Esophagus (tissue), 2 donors: ENCODE data around the gene XRCC1. TPM values are rescaled to one million over a fixed set of nuclear protein-coding genes. Genes with fewer than 3 reads are reported as not detected.
A peak's percentile ranks its signal among the peaks of the same experiment; 100 is the strongest.

ENCODE experiments used
- H3K27ac ChIP-seq, 2 donors: one replicate each; pipeline ENCODE4 v1.5.1; 2013; ENCODE audit warnings: low read depth in 2 of 2, mild to moderate bottlenecking in 2 of 2, inconsistent platforms in 1 of 2, low read length in 1 of 2, moderate library complexity in 1 of 2
- H3K27me3 ChIP-seq, 2 donors: one replicate each; pipeline ENCODE4 v1.6.1; 2013; ENCODE audit warnings: low read length in 2 of 2, control low read depth in 1 of 2, mild to moderate bottlenecking in 1 of 2; ENCODE audit not compliant: insufficient read depth in 2 of 2, control insufficient read depth in 1 of 2
- H3K36me3 ChIP-seq, 2 donors: one replicate each; pipeline ENCODE4 v1.6.1; 2013; ENCODE audit warnings: low read length in 1 of 2; ENCODE audit not compliant: control insufficient read depth in 2 of 2, insufficient read depth in 2 of 2
- H3K4me1 ChIP-seq, 2 donors: one replicate each; pipeline ENCODE4 v1.6.1; 2013; ENCODE audit warnings: low read length in 1 of 2; ENCODE audit not compliant: control insufficient read depth in 2 of 2, insufficient read depth in 2 of 2
- H3K4me3 ChIP-seq, 2 donors: one replicate each; pipeline ENCODE4 v1.5.1; 2013; ENCODE audit warnings: low read length in 2 of 2, mild to moderate bottlenecking in 2 of 2, low read depth in 1 of 2, moderate library complexity in 1 of 2
- H3K9me3 ChIP-seq, 2 donors: one replicate each; pipeline ENCODE4 v1.6.1; 2013; ENCODE audit warnings: mild to moderate bottlenecking in 2 of 2, low read depth in 1 of 2, low read length in 1 of 2, moderate library complexity in 1 of 2; ENCODE audit not compliant: control insufficient read depth in 2 of 2, insufficient read depth in 1 of 2
- WGBS, 2 donors: extraction: QIAGEN DNeasy Blood & Tissue Kit; methylation state at CpG; one replicate each; pipeline ENCODE4 v1.1.7; 2013; 5-methylcytosine and 5-hydroxymethylcytosine counted together
- polyA plus RNA-seq, 2 donors: library from polyadenylated mRNA; stranded (reverse); fragments of 200-250 nt; gene quantifications; one replicate each; pipeline ENCODE4 v1.2.3, GENCODE V29; 2013
- donor health status: healthy with polysubstance abuse.
- donor health status: Bipolar disorder and iron deficiency.

The XRCC1 gene
- polyA plus RNA-seq, 2 donors = 13.7 to 14.4 TPM

DNA sequence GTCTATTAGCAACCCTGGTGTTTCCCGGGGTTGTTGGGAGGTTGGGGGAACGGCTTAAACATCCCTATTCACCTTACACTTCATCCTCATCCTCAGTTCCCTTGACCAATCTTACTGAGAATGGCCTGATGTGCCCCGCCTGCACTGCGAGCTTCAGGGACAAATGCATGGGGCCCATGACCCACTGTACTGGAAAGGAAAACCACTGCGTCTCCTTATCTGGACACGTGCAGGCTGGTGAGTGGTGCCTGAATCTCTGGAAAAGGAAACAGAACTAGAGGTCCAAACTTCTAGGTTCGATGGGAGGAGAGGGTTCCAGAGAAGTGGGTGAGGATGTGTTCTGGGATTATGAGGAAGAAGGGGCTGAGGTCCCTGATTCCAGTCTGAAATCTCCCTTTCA, 6.1 kb upstream of the XRCC1 start:
- Histone ChIP-seq H3K4me1 (peaks cover 2 to 6% of the 10 kb centered on the region in 2 donors), H3K36me3 (peaks cover 2 to 3% of the 10 kb centered on the region in 2 donors), H3K27me3 (no peaks in the 10 kb centered on the region), H3K4me3 (peak overlapping the region; percentile 28 to 52), H3K27ac (peak overlapping the region in 1 of 2 donors; percentile 36), H3K9me3 (no peaks in the 10 kb centered on the region)
- WGBS, 2 donors = 64 to 72% methylated on average over 7 of the region's 7 CpGs

DNA sequence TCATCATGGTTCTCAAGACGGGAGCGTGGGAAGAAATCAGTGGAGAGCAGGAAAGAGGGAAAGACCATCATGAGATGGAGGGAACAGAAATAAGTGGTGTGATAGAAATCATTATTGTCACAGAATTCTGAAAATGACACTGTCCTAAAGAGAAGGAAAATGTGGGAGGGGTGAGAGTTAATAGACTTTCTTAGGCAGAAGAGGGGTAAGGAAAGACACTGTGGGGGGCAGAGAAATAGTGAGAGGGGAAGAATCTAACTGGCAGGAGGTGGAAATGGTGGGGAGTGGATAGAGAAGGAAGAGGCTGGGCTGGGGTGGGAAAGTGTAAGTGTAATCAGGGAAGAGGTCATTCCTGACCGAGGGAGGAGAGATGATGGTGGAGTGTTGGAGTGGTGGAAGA, 3.5 kb upstream of the XRCC1 start:
- peaks cover 5 to 18% of the 10 kb centered on the region in 2 donors for H3K4me1 ChIP-seq
- no peak overlapping the region for H3K27ac ChIP-seq
- H3K36me3 ChIP-seq = no peaks in the 10 kb centered on the region
- H3K27me3 ChIP-seq = no peaks in the 10 kb centered on the region
- no peak overlapping the region for H3K4me3 ChIP-seq
- WGBS, 2 donors = 86 to 90% methylated on average over 3 of the region's 3 CpGs
- no peaks in the 10 kb centered on the region for H3K9me3 ChIP-seq

- H3K4me1 ChIP-seq = peaks cover 5 to 17% of the 10 kb centered on the region in 2 donors
- H3K27ac ChIP-seq = peak overlapping the region; percentile 53 to 69
- H3K9me3 ChIP-seq = no peaks in the 10 kb centered on the region
- no peaks in the 10 kb centered on the region for H3K27me3 ChIP-seq
- H3K4me3 ChIP-seq = peak overlapping the region; percentile 30 to 68
- WGBS, 2 donors = 59 to 62% methylated on average over 37 of the region's 37 CpGs
- peaks cover 0 to 2% of the 10 kb centered on the region in 2 donors for H3K36me3 ChIP-seq
Measured at GRCh38 chr19:43575955-43576878, 890 bp upstream of the XRCC1 start.

- 26 to 33% methylated on average over 12 of the region's 12 CpGs for WGBS, 2 donors
- Histone ChIP-seq H3K27me3 (no peaks in the 10 kb centered on the region), H3K4me3 (peak overlapping the region; percentile 68 to 88), H3K27ac (peak overlapping the region; percentile 77 to 84), H3K9me3 (no peaks in the 10 kb centered on the region), H3K36me3 (peaks cover 0 to 2% of the 10 kb centered on the region in 2 donors), H3K4me1 (peaks cover 7 to 13% of the 10 kb centered on the region in 2 donors)
Measured at GRCh38 chr19:43574424-43575155, 737 bp downstream of the XRCC1 start.

DNA sequence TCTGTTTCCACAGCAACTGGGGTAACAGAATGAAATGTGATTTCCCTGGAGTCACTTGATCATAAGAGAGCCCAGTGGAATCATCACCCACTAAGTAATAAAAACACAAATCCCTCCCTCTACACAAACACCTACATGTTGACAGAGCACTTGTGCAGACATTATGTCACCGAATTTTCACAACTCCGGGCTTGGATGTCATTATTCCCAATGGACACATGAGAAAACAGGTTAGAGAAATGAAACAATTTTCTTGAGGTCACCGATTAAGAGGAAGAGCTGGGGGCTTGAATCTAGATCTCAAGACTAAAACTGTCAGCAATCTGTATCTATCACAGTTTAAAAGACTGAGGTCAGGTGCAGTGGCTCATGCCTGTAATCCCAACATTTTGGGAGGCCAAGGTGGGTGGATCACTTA, 3.1 kb downstream of the XRCC1 start:
- Histone ChIP-seq H3K4me3 (no peak overlapping the region), H3K27ac (no peak overlapping the region), H3K9me3 (no peaks in the 10 kb centered on the region), H3K4me1 (peaks cover 7 to 13% of the 10 kb centered on the region in 2 donors), H3K36me3 (peaks cover 0 to 2% of the 10 kb centered on the region in 2 donors), H3K27me3 (no peaks in the 10 kb centered on the region)
- 60 to 66% methylated on average over 3 of the region's 3 CpGs for WGBS, 2 donors

GRCh38 chr19:43570174-43570791, 5.0 kb downstream of the XRCC1 start:
- no peaks in the 10 kb centered on the region for H3K9me3 ChIP-seq
- no peaks in the 10 kb centered on the region for H3K27me3 ChIP-seq
- no peak overlapping the region for H3K27ac ChIP-seq
- peaks cover 5% of the 10 kb centered on the region in 2 donors for H3K4me1 ChIP-seq
- H3K4me3 ChIP-seq = no peak overlapping the region
- 88% methylated on average over 5 of the region's 5 CpGs for WGBS, 2 donors
- H3K36me3 ChIP-seq = peaks cover 0 to 2% of the 10 kb centered on the region in 2 donors

DNA sequence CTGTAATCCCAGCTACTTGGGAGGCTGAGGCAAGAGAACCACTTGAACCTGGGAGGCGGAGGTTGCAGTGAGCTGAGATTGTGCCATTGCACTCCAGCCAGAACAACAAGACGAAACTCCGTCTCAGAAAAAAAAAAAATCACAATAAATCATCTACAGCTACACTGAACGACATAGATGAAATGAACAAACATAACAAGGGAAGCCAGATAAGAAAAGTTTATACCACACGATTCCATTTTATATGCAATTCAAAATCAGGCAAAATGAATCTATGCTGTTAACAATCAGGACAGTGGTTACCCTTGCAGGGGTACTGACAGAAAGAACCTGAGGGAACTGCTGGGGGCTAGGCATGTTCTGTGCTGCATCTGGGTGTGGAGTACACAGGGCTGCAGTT, 5.7 kb downstream of the XRCC1 start:
- H3K27me3 ChIP-seq = no peaks in the 10 kb centered on the region
- no peak overlapping the region for H3K4me3 ChIP-seq
- 80 to 87% methylated on average over 5 of the region's 5 CpGs for WGBS, 2 donors
- peaks cover 4 to 5% of the 10 kb centered on the region in 2 donors for H3K4me1 ChIP-seq
- peaks cover 0 to 2% of the 10 kb centered on the region in 2 donors for H3K36me3 ChIP-seq
- no peaks in the 10 kb centered on the region for H3K9me3 ChIP-seq
- H3K27ac ChIP-seq = no peak overlapping the region

- no peak overlapping the region for H3K4me3 ChIP-seq
- peaks cover 0 to 8% of the 10 kb centered on the region in 2 donors for H3K36me3 ChIP-seq
- 66 to 73% methylated on average over 9 of the region's 9 CpGs for WGBS, 2 donors
Measured at GRCh38 chr19:43564800-43565199, 10.5 kb downstream of the XRCC1 start.

DNA sequence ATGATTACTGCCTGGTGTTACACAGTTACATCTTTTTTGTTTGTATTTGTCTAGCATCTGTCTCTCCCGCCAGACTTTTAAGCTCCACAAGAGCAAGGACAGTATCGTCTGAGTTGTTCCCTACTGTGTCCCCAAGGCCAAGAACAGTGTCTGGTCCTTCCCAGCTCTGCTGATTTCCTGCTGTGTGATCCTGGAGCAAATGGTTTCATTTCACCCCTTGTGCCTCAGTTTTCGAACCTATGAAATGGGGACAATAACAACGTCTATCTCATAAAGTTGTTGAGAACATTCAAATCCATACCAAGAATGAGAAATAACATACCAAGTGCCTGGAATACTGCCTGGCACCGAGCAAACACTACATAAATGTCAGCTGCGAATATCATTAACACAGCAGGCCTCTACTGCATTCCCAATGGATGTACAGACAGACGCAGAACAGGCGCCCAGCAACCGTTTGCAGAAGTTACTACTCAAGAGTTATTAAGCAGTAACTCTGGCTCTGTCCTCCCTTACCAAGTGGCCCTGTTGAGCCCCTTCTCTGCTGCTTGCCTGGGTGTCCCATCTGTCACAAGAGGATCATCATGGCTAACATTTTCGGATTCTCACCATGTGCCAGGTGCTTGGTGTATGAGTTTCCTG, 11.4 kb downstream of the XRCC1 start:
- 91 to 92% methylated on average over 10 of the region's 10 CpGs for WGBS, 2 donors
- Histone ChIP-seq H3K4me1 (peaks cover 0 to 3% of the 10 kb centered on the region in 2 donors), H3K36me3 (peaks cover 0 to 8% of the 10 kb centered on the region in 2 donors), H3K4me3 (no peak overlapping the region), H3K27me3 (no peaks in the 10 kb centered on the region), H3K27ac (no peak overlapping the region), H3K9me3 (no peaks in the 10 kb centered on the region)

More at GRCh38 chr19:43564800-43565199, 10.5 kb downstream of the XRCC1 start:
- peaks cover 0 to 3% of the 10 kb centered on the region in 2 donors for H3K4me1 ChIP-seq
- H3K9me3 ChIP-seq = no peaks in the 10 kb centered on the region
- no peaks in the 10 kb centered on the region for H3K27me3 ChIP-seq
- H3K27ac ChIP-seq = no peak overlapping the region
